HG03025 (cell line): ENCODE measurements around the gene GTSF1L.
"Not testable (repeated sequence)": the region's sequence is repeated elsewhere in the genome, so short reads cannot be mapped to it uniquely, and the experiment has no call there.

Experiments
- ATAC-seq: cut with Tn5 transposase; IDR thresholded peaks from one replicate; pipeline ENCODE4 v1.9.1; 2021; ENCODE audit warnings: mild to moderate bottlenecking, moderate library complexity; ENCODE audit not compliant: unreplicated experiment, low FRiP score

The GTSF1L gene

GRCh38 chr20:43726811-43727338 lies at the start of gene GTSF1L:
Gene GTSF1L (minus strand): TSS chr20:43727002. CDS start chr20:43726694, 308 bp downstream.
- ATAC-seq = no peak

- ATAC-seq = no peak
These were observed 48.0 kb upstream of the GTSF1L start for GRCh38 chr20:43774754-43775153.

GRCh38 chr20:43771503-43772190 lies 44.8 kb upstream of the GTSF1L start:
- no peak for ATAC-seq

GRCh38 chr20:43770342-43770741 lies 43.5 kb upstream of the GTSF1L start:
- no peak for ATAC-seq

GRCh38 chr20:43767686-43768474 lies 41.1 kb upstream of the GTSF1L start:
- no peak for ATAC-seq

GRCh38 chr20:43766917-43767316 lies 40.1 kb upstream of the GTSF1L start:
- ATAC-seq = no peak

- ATAC-seq = no peak
These were observed 39.6 kb upstream of the GTSF1L start for GRCh38 chr20:43766385-43766784.

- ATAC-seq = no peak
These were observed 39.1 kb upstream of the GTSF1L start for GRCh38 chr20:43765916-43766315.

- ATAC-seq = no peak
These were observed 36.1 kb upstream of the GTSF1L start for GRCh38 chr20:43762911-43763310.

- ATAC-seq = no peak
These were observed 34.9 kb upstream of the GTSF1L start for GRCh38 chr20:43761386-43762340.

GRCh38 chr20:43757888-43758287 lies 31.1 kb upstream of the GTSF1L start:
- not testable (repeated sequence) for ATAC-seq

- ATAC-seq = no peak
These were observed 29.0 kb upstream of the GTSF1L start for GRCh38 chr20:43755851-43756250.

GRCh38 chr20:43755390-43755789 lies 28.6 kb upstream of the GTSF1L start:
- no peak for ATAC-seq

GRCh38 chr20:43752561-43753301 lies 25.9 kb upstream of the GTSF1L start:
- no peak for ATAC-seq

- ATAC-seq = no peak
These were observed 25.2 kb upstream of the GTSF1L start for GRCh38 chr20:43752051-43752360.

- ATAC-seq = peak; percentile 70
These were observed 24.6 kb upstream of the GTSF1L start for GRCh38 chr20:43751167-43752050.

- ATAC-seq = no peak
These were observed 24.0 kb upstream of the GTSF1L start for GRCh38 chr20:43750774-43751166.

GRCh38 chr20:43749734-43750294 lies 23.0 kb upstream of the GTSF1L start:
- ATAC-seq = no peak

- ATAC-seq = no peak
These were observed 21.5 kb upstream of the GTSF1L start for GRCh38 chr20:43748274-43748673.
